GM20000 (cell line): Measurements from ENCODE around the gene EYA2.

Experiments
- DNase-seq: peaks from one replicate; pipeline ENCODE4 v3.0.0; 2012; ENCODE audit warnings: low spot score
- TF ChIP-seq, protein P1 (sequence below): IDR thresholded peaks from 2 replicates; pipeline ENCODE4 v1.5.1; 2012; ENCODE audit warnings: mild to moderate bottlenecking, control low read depth; ENCODE audit errors: extremely low read depth, missing control alignments

The EYA2 gene

GRCh38 chr20:46948081-46948480 is 53.4 kb downstream of the EYA2 start:
- TF ChIP-seq, protein P1, sequence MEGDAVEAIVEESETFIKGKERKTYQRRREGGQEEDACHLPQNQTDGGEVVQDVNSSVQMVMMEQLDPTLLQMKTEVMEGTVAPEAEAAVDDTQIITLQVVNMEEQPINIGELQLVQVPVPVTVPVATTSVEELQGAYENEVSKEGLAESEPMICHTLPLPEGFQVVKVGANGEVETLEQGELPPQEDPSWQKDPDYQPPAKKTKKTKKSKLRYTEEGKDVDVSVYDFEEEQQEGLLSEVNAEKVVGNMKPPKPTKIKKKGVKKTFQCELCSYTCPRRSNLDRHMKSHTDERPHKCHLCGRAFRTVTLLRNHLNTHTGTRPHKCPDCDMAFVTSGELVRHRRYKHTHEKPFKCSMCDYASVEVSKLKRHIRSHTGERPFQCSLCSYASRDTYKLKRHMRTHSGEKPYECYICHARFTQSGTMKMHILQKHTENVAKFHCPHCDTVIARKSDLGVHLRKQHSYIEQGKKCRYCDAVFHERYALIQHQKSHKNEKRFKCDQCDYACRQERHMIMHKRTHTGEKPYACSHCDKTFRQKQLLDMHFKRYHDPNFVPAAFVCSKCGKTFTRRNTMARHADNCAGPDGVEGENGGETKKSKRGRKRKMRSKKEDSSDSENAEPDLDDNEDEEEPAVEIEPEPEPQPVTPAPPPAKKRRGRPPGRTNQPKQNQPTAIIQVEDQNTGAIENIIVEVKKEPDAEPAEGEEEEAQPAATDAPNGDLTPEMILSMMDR = no peak
- no peak for DNase-seq

GRCh38 chr20:46951405-46951804 is 56.8 kb downstream of the EYA2 start:
- no peak for DNase-seq
- TF ChIP-seq, protein P1 = no peak

GRCh38 chr20:46951840-46952497 is 57.3 kb downstream of the EYA2 start:
- TF ChIP-seq, protein P1 = no peak
- DNase-seq = no peak

GRCh38 chr20:46953596-46953995 is 59.0 kb downstream of the EYA2 start:
- no peak for DNase-seq
- TF ChIP-seq, protein P1 = no peak

DNA sequence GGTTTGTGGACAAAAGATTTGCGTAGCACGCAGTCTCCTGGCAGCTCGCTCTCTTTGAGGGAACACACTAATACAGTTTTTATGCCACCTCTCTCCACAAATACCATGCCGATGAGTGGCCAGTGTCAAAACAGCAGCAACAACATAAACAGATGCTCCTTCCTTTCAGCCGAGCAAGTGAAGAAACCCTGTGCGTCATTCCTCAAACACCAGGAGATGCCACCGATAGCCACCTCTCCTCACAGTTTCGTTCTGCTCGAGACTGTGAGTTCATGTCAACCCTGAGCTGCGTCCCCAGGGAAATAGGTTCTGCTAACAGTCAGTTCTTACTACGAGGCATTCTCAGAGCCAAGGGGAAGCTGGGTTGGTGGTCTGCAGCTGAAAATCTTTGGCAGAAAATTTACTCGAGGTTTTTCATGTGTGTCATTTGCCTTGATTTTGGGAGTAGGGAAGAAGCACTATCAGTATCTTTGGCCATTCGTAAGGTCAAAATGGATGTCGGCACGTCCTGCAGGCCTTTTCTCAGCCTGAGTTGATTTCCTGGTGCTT is 59.9 kb downstream of the EYA2 start:
- DNase-seq = no peak
- TF ChIP-seq, protein P1 = no peak

DNA sequence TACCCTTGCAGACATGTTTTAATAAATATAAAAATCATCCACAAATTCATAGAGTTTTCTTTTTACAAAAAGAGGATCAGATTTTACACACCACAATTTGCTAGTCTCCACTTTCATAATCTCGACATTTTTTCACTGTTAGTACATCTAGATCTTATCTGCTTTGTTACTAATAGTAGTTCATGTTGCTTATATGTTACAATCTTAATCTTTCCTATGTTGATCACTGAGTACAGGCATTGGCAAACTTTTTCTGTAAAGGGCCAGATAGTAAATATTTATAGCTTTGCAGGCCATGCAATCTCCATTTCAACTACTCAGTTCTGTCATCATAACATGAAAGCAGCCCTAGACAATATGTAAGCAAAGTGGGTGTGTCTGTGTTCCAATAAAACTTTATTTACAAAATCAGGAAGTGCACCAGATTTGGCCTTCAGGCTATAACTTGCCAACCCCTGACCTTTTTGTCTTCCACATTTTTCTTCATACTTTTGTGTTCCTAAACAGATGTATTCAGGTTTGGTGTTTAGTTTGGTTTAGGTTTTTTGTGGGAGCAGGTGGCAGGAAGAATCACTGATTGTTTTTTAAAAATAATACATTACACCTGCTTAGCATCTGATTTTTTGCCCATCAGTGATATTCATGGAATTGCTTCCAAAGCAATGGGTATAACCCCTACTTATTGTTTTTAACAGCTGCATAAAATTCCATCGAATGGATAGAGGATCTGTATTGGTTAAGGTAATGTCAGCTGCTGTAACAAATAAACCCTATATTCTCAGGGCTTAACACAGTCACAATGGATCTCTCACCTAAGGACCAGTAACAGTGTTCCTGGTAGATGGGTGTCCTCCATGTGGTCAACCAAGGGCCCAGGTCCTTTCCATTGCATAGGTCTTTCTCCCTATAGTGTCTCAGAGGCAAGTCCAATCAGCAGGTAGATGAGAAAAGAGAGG is 61.2 kb downstream of the EYA2 start:
- no peak for DNase-seq
- TF ChIP-seq, protein P1 = no peak

DNA sequence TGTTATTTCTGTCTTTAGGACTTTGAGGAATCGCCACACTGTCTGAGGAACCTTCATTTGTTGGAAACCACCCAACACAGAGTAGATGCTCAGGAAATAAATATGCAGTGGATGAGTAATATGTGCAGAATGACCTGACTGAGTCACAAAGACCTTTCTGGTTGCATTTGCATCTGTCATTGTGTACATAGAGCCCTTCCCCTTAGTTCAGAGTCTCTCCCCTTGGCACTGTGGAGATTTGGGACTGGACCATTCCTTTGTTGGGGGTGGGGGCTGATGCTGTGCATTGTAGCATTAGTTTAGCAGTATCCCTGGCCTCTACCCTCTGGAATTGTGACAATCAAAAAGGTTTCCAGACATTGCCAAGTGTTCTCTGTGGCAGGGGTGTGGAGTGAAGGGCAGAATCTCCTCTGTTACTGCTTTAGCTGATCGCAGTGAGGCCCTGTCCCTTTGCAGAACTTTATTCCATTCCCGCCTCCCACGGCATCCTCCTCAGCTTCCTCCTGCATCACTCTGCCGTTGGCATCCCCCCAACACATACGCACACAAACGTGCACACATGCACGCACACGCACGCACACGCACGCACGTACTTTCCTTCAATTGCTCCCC is 64.5 kb downstream of the EYA2 start:
- TF ChIP-seq, protein P1 = no peak
- DNase-seq = no peak
